GM21529 (cell line): Measurements from ENCODE around the gene MDM4.

ENCODE experiments used
- ATAC-seq: cut with Tn5 transposase; IDR thresholded peaks from one replicate; pipeline ENCODE4 v1.9.1; 2021; ENCODE audit not compliant: unreplicated experiment

The MDM4 gene

GRCh38 chr1:204602871-204603542 lies 86.8 kb downstream of the MDM4 start:
- ATAC-seq: no peak

DNA sequence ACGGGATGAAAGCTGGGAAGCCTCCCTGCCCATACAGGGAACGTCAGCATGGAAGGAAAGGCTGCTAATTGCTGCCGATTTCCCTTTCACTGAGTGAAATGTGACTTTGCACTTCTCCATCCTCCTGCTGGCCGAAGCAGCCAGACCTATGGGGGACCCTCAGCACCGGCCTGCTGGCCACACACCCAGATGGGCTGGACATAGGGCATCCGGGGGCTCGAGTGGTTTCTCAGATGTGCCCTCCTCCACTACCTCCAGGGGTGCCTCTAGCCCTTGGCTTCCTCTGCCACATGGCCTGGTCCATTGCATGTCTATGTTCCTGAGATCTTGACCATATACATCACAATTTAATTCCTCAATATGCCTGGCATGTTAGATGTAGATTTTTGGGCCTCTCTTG lies 89.6 kb downstream of the MDM4 start:
- no peak for ATAC-seq
